Mucosa of descending colon (tissue), 3 donors: ENCODE results near the gene SF1. TPM values are rescaled to one million over a fixed set of nuclear protein-coding genes. Genes with fewer than 3 reads are reported as not detected.
A peak's percentile ranks its signal among the peaks of the same experiment; 100 is the strongest.

ENCODE experiments used
- ATAC-seq: fragments of 200-7000 bp; cut with Tn5 transposase; one replicate; pipeline ENCODE4 v1.9.1; 2020; ENCODE audit warnings: mild to moderate bottlenecking, moderate library complexity
- DNase-seq, 3 donors: peaks; one replicate each; pipeline ENCODE4 v3.0.0-alpha.2; 2020
- H3K36me3 ChIP-seq: fragments of 200-600 bp; one replicate; pipeline ENCODE4 v1.8.0; 2021; ENCODE audit warnings: low read depth, mild to moderate bottlenecking
- H3K4me1 ChIP-seq: fragments of 200-600 bp; one replicate; pipeline ENCODE4 v1.8.0; 2021; ENCODE audit warnings: low read depth, mild to moderate bottlenecking
- H3K4me3 ChIP-seq: fragments of 200-600 bp; one replicate; pipeline ENCODE4 v1.8.0; 2021; ENCODE audit warnings: mild to moderate bottlenecking
- H3K9me3 ChIP-seq: fragments of 200-600 bp; one replicate; pipeline ENCODE4 v1.8.0; 2021; ENCODE audit warnings: mild to moderate bottlenecking
- intact Hi-C, 2 donors: fragments of 100-400 bp; cut with DNase I in 1 of 2; cut with micrococcal nuclease in 1 of 2; formaldehyde crosslinking; loops; one replicate each; pipeline versions ENCODE4 v1.11.0 to v1.11.1; 2022; cut with DNase I, micrococcal nuclease
- total RNA-seq, 3 donors: library from RNA; stranded (reverse); fragmentation: NEBNext Ultra II Directional in 2 of 3; extraction: Animal tissue kit (Norgen Biotek cat#: 25700) in 2 of 3; gene quantifications; one replicate each; pipeline versions ENCODE4 v1.2.1 to v1.2.4, GENCODE V29; 2021 to 2023
- TF ChIP-seq, protein P1 (sequence below): fragments of 200-600 bp; IDR thresholded peaks from one replicate; pipeline ENCODE4 v1.8.0; 2022; ENCODE audit warnings: antibody characterized with exemption, mild to moderate bottlenecking
- donor health status: DM: no; HTN: no; CAD: no; lungs with moderate emphysema.
- donor health status: DM: no; HTN: no; CAD: no.
- donor health status: DM: no; HTN: yes; CAD: no.

The SF1 gene
- total RNA-seq, 3 donors from 2014 or later: 223 to 317 (median 241) TPM

DNA sequence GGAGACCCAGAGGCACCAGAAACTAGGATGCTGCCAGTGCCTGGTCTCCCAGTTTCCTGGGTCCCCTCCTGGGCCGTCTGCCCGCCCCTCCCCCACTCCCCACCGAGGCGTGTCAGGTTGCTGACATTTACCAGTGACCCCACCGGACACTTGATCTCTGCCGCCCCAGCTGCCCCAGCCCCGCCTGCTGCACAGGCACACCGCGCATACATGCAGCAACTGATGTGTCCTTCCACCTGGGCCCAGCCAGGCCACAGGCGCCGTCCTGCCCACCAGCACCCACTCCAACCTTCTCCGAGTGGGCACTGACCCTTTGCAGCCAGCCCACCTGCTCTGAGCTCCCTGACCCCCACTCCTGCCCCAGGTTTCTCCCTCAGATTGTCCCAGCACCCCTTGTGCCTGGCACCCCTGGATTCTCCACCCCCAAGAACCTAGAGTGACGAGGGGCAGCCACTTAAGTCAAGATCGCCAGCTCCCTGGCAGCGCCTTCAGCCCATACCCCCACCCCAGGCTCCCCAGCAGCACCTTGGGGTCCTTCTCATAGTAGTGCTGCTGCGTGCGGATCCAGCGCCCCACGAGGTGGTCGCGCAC is 19.1 kb downstream of the SF1 start:
- Histone ChIP-seq H3K4me1 (no peaks in the 10 kb centered on the region), H3K4me3 (no peak overlapping the region), H3K36me3 (no peaks in the 10 kb centered on the region), H3K9me3 (no peaks in the 10 kb centered on the region)
- intact Hi-C loops: no loop called here
- DNase-seq: no peak
- no peak for ATAC-seq
- TF ChIP-seq, protein P1, sequence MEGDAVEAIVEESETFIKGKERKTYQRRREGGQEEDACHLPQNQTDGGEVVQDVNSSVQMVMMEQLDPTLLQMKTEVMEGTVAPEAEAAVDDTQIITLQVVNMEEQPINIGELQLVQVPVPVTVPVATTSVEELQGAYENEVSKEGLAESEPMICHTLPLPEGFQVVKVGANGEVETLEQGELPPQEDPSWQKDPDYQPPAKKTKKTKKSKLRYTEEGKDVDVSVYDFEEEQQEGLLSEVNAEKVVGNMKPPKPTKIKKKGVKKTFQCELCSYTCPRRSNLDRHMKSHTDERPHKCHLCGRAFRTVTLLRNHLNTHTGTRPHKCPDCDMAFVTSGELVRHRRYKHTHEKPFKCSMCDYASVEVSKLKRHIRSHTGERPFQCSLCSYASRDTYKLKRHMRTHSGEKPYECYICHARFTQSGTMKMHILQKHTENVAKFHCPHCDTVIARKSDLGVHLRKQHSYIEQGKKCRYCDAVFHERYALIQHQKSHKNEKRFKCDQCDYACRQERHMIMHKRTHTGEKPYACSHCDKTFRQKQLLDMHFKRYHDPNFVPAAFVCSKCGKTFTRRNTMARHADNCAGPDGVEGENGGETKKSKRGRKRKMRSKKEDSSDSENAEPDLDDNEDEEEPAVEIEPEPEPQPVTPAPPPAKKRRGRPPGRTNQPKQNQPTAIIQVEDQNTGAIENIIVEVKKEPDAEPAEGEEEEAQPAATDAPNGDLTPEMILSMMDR: no peak

DNA sequence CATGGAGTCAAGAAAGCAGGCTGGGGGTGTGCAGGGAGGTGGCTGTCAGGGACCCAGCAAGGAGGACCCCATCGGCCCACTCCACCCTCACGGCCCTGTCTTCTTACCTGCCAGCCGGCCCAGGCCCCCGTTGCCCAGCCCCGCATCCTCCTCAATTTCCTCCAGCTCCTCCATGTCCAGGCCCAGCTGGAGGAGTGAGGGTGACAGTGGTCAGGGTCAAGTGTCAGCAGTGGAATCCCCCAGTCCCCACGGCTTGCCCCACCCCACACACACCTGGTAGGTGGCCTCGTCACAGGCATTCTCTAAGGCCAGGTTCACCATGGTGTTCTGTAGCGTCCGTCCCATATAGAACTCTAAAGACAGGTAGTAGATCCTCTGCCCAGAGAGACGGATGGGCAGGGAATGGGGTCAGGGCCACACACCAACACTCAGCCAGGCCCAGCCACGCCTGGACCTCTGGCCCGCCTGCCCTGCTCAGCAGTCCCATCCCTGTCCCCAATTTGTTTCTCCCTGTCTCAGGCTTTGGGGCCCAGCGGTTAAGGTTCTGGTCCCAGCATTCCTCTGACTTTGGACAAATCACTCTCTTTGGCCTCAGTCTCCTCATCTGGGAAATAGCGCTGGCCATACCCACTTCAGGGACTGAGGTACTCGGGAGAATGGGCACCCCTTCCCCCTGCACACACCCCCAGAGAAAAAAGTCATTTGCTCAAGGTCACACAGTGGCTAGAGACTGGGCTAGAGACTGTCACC is 19.8 kb downstream of the SF1 start:
- TF ChIP-seq, protein P1: no peak
- H3K36me3 ChIP-seq: no peaks in the 10 kb centered on the region
- ATAC-seq (no peak), DNase-seq (no peak)
- H3K4me3 ChIP-seq: no peak overlapping the region
- intact Hi-C loops: no loop called here
- no peaks in the 10 kb centered on the region for H3K4me1 ChIP-seq
- H3K9me3 ChIP-seq: no peaks in the 10 kb centered on the region

DNA sequence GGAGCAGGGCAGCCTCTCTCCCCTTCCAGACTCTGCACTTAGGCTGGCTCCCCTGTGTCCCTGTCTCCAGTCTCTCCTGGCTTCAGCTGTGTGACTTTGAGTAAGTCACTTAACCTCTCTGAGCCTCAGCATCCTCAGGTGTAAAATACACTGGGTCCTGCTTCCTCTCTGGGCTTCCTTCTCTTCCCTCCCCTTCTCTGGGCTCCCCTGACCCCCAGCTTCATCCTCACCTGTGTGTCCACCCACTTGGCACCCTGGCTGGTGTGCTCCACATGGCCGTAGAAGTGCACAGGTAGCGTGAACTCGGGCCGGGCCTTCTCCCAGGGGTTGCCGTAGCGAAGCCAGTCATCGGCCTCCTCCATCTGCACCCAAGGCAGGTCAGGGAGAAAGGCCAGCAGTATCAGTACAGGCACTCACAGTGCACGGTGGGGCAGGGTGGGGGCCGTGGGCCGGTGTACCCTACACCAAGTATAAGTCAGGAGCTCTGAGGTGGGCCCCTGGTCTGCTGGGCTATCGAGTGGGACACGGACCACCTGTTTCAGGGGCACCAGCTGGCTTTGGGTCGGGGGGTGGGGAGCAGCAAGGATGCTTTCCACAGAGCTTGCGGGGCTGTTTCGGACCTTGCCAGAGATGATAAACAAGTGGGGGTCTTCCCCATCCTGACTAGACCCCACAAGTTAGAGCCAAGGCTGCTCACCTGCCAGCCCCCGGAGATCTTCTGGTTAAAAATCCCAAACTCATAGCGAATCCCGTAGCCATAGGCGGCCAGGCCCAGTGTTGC is 20.6 kb downstream of the SF1 start:
- Histone ChIP-seq H3K9me3 (no peaks in the 10 kb centered on the region), H3K4me1 (no peaks in the 10 kb centered on the region), H3K4me3 (no peak overlapping the region), H3K36me3 (no peaks in the 10 kb centered on the region)
- intact Hi-C loops: no loop called here
- ATAC-seq (no peak), DNase-seq (peak in 1 of 3 donors; percentile 37)
- TF ChIP-seq, protein P1: no peak

DNA sequence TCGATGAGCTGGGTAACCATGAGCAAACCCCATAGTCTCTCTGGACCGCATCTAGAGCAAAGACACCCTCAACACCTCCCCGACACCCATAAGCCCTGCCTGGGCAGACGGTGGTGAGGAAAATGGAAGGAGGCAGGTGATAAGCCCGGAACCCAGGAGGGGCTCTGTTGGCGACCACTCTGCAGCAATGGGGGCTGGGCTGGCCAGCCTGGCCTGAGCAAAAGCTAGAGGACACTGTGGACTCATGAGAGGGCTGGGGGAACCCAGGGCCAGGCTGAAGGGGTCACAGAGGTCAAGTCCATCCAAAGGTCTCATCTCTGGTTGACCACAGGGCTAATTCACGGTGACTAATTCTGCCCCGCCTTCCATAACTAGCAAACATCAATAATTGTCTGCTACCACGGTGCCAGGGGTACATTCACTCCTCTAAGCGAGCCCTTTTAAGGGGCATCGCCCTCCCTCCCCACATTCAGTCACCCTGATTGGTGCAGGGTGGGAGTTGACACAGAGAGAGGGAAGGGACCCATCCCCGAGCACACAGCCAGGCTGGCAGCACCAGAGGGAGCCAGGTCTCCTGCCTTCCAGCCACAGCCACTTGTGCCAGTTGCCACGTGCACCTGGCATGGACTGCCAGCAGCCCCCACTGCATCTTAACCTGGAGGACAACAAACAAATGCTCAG is 22.5 kb downstream of the SF1 start:
- no peak for ATAC-seq
- no peaks in the 10 kb centered on the region for H3K4me1 ChIP-seq
- intact Hi-C loops: no loop called here
- DNase-seq: no peak
- TF ChIP-seq, protein P1: no peak
- no peaks in the 10 kb centered on the region for H3K36me3 ChIP-seq
- H3K4me3 ChIP-seq: no peak overlapping the region
- no peaks in the 10 kb centered on the region for H3K9me3 ChIP-seq

- ATAC-seq (no peak), DNase-seq (peak in 1 of 3 donors; percentile 50)
- no peak overlapping the region for H3K4me3 ChIP-seq
- no peaks in the 10 kb centered on the region for H3K36me3 ChIP-seq
- no peaks in the 10 kb centered on the region for H3K4me1 ChIP-seq
- no peaks in the 10 kb centered on the region for H3K9me3 ChIP-seq
- intact Hi-C loops: no loop called here
- TF ChIP-seq, protein P1: no peak
Observed at GRCh38 chr11:64754919-64755662, 23.3 kb downstream of the SF1 start.
